Liver (tissue), 3 donors: ENCODE measurements around the gene YOD1.

Experiments used
- CTCF ChIP-seq: fragments of 150-350 bp; IDR thresholded peaks from 2 replicates; pipeline ENCODE4 v1.5.1; 2017; ENCODE audit warnings: improper control_type of control experiment, low read depth, low read length; ENCODE audit not compliant: missing input control
- GABPA ChIP-seq, 2 donors: IDR thresholded peaks in 1 of 2; conservative IDR thresholded peaks in 1 of 2; 2 replicates each; pipeline ENCODE4 v1.6.1; 2016; ENCODE audit warnings: antibody characterized with exemption in 2 of 2, mild to moderate bottlenecking in 1 of 2, moderate library complexity in 1 of 2
- HNF4A ChIP-seq, 2 donors: conservative IDR thresholded peaks; 2 replicates each; pipeline ENCODE4 v1.6.1; 2016; ENCODE audit warnings: antibody characterized with exemption in 2 of 2, mild to moderate bottlenecking in 2 of 2
- JUND ChIP-seq, 2 donors: IDR thresholded peaks; 2 replicates each; pipeline ENCODE4 v1.6.1; 2016; ENCODE audit warnings: antibody characterized with exemption in 2 of 2
- RAD21 ChIP-seq, 2 donors: IDR thresholded peaks; 2 replicates each; pipeline ENCODE4 v1.6.1; 2016; ENCODE audit warnings: antibody characterized with exemption in 2 of 2, mild to moderate bottlenecking in 2 of 2
- donor health status: healthy.
- donor health status: healthy.

- TF ChIP-seq JUND (IDR thresholded peaks at IDR 0.05): no peak
- no peak for TF ChIP-seq GABPA (IDR thresholded peaks at IDR 0.05 in 1 of 2, conservative IDR thresholded peaks at IDR 0.05 in 1 of 2)
- TF ChIP-seq CTCF: no peak
- no peak for TF ChIP-seq RAD21 (IDR thresholded peaks at IDR 0.05)
- TF ChIP-seq HNF4A (conservative IDR thresholded peaks at IDR 0.05): no peak
These were observed 13.6 kb upstream of the YOD1 start for GRCh38 chr1:207064561-207064960.
